Peyer's patch (tissue), 4 donors: ENCODE measurements around the gene RUBCN.

Source experiments
- CTCF ChIP-seq, 6 experiments: fragments of 450-650 bp in 4 of 6; fragments of 200-600 bp in 2 of 6; sonication (generic) in 1 of 6; IDR thresholded peaks; one replicate each; pipeline ENCODE4 v1.5.1; 2017 to 2019; ENCODE audit warnings: antibody characterized with exemption in 6 of 6, mild to moderate bottlenecking in 3 of 6, moderate library complexity in 1 of 6
- POLR2A ChIP-seq, 2 donors: fragments of 450-650 bp; IDR thresholded peaks; one replicate each; pipeline ENCODE4 v1.5.1; 2017; ENCODE audit warnings: antibody characterized with exemption in 2 of 2, mild to moderate bottlenecking in 2 of 2, moderate library complexity in 2 of 2

DNA sequence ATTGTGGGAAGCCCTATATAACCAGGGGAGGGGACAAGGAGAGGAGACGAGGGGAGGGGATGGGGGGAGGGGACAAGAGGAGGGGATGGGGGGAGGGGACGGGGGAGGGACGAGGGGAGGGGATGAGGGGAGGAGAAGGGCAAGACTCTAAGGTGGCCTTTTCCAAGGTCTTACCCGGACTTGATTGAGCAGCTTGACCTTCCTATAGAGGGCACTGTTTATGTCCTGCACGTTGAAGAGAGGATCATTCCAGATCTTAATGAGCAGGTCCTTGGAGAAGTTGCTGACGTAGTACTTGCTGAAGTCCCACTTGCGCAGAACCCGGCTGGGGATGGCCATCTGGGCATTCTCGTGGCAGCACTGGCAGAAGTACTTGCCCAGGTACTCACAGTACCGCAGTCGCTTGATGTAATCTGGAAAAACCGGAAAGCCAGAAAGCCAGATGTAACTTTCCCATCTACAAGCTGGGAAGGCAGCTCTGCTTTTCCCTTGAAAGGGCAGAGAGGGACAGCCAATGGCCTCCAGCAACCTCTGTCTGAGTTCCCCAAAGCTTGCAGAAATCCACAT lies 55.7 kb downstream of the RUBCN start:
- TF ChIP-seq POLR2A (IDR thresholded peaks at IDR 0.05) (no peak), CTCF (IDR thresholded peaks at IDR 0.05) (no peak)
